SK-N-MC (cell line): ENCODE results near the gene NTRK2.

Experiments used
- EZH2 ChIP-seq: fragments of 200-600 bp; sonication (generic); IDR thresholded peaks from one replicate; pipeline ENCODE4 v1.6.1; 2017; ENCODE audit warnings: antibody characterized with exemption
- POLR2AphosphoS5 ChIP-seq: IDR thresholded peaks from 2 replicates; pipeline ENCODE4 v1.6.1; 2012; ENCODE audit warnings: mild to moderate bottlenecking, low read depth, low read length, borderline replicate concordance

GRCh38 chr9:84744195-84744594 is 74.7 kb downstream of the NTRK2 start:
- TF ChIP-seq EZH2, result no peak
- TF ChIP-seq POLR2AphosphoS5, result no peak
